Measurements from ENCODE around the gene POLK. TPM values are rescaled to one million over a fixed set of nuclear protein-coding genes. Genes with fewer than 3 reads are reported as not detected.

The POLK gene
- total and polyA plus RNA-seq, 2 of the 13 experiments (the other 11 are each of a cell fraction or from before 2014, with no cell fraction given): 8.6 to 11.7 TPM

GRCh38 chr5:75511435-75512382, at the start of gene POLK, which contains the start of gene CERT1 (continued):
- peak; percentile 17; the same call in 1 of the 2 replicates for TF ChIP-seq CSRNP1 (CRISPR knock-in tag; IDR thresholded peaks at IDR 0.05)
- no peak for TF ChIP-seq NCOR1 (IDR thresholded peaks at IDR 0.05; ENCODE audit: borderline replicate concordance, low read length)
- no peak for TF ChIP-seq DNMT1 (CRISPR knock-in tag; IDR thresholded peaks at IDR 0.05)
- TF ChIP-seq ARHGAP35 (CRISPR knock-in tag; IDR thresholded peaks at IDR 0.05; ENCODE audit: borderline replicate concordance): no peak
- no peak for TF ChIP-seq ZNF44 (CRISPR knock-in tag; IDR thresholded peaks at IDR 0.05)
- no peak for TF ChIP-seq ZNF10 (CRISPR knock-in tag; IDR thresholded peaks at IDR 0.05; ENCODE audit: borderline replicate concordance, low read depth)
- TF ChIP-seq ZKSCAN5 (CRISPR knock-in tag; IDR thresholded peaks at IDR 0.05): no peak
- peak; percentile 71; the same call in 1 of the 2 replicates for TF ChIP-seq EED (CRISPR knock-in tag; IDR thresholded peaks at IDR 0.05)
- TF ChIP-seq PHF20 (CRISPR knock-in tag; IDR thresholded peaks at IDR 0.05): peak; percentile 85
- TF ChIP-seq ZBTB14 (CRISPR knock-in tag; IDR thresholded peaks at IDR 0.05): no peak
- no peak for TF ChIP-seq JUN (CRISPR knock-in tag; IDR thresholded peaks at IDR 0.05)
- TF ChIP-seq ZC3H13 (CRISPR knock-in tag; IDR thresholded peaks at IDR 0.05): peak; percentile 46; the same call in 1 of the 2 replicates
- TF ChIP-seq ZNF564 (CRISPR knock-in tag; IDR thresholded peaks at IDR 0.05): no peak
- TF ChIP-seq E2F2 (CRISPR knock-in tag; IDR thresholded peaks at IDR 0.05; ENCODE audit: borderline replicate concordance): no peak
- TF ChIP-seq ZNF17 (CRISPR knock-in tag; IDR thresholded peaks at IDR 0.05): no peak
- TF ChIP-seq BCL3 (CRISPR knock-in tag; IDR thresholded peaks at IDR 0.05): no peak; the same call in 1 of the 2 replicates
- no peak for TF ChIP-seq ZNF432 (CRISPR knock-in tag; IDR thresholded peaks at IDR 0.05; ENCODE audit: borderline replicate concordance)
- no peak for TF ChIP-seq SIX1 (CRISPR knock-in tag; IDR thresholded peaks at IDR 0.05; ENCODE audit: borderline replicate concordance)
- TF ChIP-seq LBX2 (CRISPR knock-in tag; IDR thresholded peaks at IDR 0.05; ENCODE audit: borderline replicate concordance): no peak; the same call in 1 of the 2 replicates
- TF ChIP-seq ZNF670 (CRISPR knock-in tag; IDR thresholded peaks at IDR 0.05; ENCODE audit: borderline replicate concordance): no peak
- TF ChIP-seq ZNF441 (CRISPR knock-in tag; IDR thresholded peaks at IDR 0.05; ENCODE audit: borderline replicate concordance): 0 out of 2 replicates have a peak, but pooled peaks have one; percentile 13
- TF ChIP-seq GATAD2A (CRISPR knock-in tag; IDR thresholded peaks at IDR 0.05): no peak; the same call in none of the 2 replicates
- TF ChIP-seq ZNF317 (CRISPR knock-in tag; IDR thresholded peaks at IDR 0.05): no peak
- no peak for TF ChIP-seq ZNF343 (CRISPR knock-in tag; IDR thresholded peaks at IDR 0.05)
